T follicular helper cell (primary cell): ENCODE data around the gene TRIM61.
"Not testable (repeated sequence)": the region's sequence is repeated elsewhere in the genome, so short reads cannot be mapped to it uniquely, and the experiment has no call there.

Experiments used
- DNase-seq: peaks from one replicate; pipeline ENCODE4 v3.0.0-alpha.2; 2020; ENCODE audit warnings: low read depth
- total RNA-seq, 2 experiments: gene quantifications; one replicate each; lab custom pipeline; 2026; lab: John Stamatoyannopoulos, UW

The TRIM61 gene
- 2.8 to 3.2 reads per million in 2 experiments for total RNA-seq

DNA sequence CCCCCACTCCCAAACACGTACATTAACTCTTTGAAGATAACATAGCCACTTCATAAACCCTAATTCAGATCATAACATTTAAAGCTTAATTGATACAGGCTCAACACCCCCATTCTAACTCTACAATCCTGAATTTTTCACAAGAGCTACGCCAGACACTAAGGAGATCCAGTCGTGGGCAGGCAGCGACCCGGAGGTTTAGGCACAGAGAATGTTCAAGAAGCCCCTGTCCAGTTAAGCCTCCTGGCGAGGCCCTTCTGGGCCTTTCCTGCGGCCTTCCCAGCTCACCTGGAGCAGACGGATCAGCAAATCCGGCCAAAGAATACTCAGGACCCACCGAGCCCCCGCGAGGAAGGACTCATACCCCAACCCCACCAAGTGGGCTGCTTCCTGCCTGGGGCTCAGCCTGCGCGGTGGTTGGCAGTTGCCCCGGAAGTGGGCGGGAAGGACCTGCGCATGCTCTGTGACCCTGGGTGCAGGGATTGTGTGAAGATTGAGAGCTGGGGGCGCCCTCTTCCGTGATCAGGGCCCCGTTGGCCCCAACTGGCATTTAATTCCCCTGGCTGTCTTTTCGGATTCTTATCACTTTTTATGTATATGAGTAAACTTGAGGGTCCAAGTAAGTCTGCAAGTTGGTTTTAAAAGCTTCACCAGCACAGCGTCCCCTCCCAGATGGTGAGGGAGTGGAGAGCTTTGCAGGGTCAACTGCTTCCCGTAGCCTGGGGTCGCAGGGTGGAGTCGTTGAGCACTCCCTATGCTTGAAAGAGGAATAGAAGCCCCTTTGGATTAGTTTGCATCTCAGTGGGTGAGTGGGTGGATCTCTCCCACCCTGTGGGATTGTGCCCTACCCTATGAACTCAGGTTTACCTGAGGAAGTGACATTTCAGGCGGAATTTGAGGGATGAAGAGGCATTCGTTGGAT is at the start of gene TRIM61:
Gene TRIM61, minus strand, starts transcription at position 415 of the 922 bp plus-strand sequence. CDS start 7,655 bp downstream, outside the sequence.
- DNase-seq = peak; percentile 1

DNA sequence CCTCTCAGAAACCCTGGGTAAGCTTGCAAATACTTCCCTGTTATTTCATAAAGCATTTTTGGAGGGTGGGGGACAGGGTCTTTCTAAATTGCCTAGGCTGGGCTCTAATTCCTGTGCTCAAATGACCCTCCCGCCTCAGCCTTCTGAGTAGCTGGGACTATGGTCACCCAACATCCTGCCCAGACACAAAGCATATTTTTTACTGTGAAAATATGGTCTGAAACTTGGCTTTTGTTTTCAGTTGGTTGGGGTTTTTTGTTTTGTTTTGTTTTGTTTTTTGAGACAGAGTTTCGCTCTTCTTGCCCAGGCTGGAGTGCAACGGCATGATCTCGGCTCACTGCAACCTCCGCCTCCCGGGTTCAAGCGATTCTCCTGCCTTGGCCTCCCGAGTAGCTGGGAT is 48.3 kb upstream of the TRIM61 start:
- DNase-seq = not testable (repeated sequence)

DNA sequence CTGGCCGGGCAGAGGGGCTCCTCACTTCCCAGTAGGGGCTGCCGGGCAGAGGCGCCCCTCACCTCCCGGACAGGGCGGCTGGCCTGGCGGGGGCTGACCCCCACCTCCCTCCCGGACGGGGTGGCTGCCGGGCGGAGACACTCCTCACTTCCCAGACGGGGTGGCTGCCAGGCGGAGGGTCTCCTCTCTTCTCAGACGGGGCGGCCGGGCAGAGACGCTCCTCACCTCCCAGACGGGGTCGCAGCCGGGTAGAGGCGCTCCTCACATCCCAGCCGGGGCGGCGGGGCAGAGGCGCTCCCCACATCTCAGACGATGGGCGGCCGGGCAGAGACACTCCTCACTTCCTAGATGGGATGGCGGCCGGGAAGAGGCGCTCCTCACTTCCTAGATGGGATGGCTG is 42.5 kb upstream of the TRIM61 start:
- DNase-seq = not testable (repeated sequence)

DNA sequence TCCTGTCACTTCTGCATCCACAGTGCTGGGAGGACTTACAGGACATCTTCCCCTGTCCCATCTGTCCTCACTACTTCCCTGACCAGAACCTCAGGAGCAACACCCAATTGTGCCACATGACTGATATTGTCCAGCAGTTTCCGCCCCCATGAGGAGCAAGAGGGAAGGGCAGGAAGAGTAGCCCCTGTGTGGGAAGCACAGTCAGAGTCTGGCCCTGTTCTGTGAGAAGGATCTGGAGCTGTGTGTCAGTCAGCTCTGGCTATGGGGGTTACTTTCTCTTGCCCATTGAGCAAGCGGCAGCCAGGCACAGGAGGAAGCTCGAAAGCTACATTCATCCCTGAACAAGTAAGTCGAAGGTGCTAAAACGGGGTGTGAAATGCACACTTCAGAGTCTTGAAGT is 39.5 kb upstream of the TRIM61 start:
- DNase-seq = no peak

DNA sequence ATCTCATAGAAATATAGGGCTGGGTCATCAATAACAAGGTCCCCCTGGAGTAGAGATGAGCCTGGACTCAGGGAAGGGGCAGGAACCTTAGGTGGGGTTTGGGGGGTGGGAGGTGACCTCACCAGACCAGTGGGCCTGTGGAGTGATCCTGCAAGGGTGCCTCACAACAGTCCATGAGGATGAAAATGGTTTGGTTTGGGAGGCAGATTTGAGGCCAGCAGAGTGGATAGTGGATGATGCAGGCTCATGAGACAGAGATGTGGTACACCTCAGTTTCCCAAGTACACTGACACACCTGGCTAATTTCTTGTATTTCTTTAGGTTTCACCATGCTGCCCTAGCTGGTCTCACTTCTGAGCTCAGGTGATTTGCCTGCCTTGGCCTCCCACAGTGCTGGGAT is 36.2 kb upstream of the TRIM61 start:
- DNase-seq = no peak

DNA sequence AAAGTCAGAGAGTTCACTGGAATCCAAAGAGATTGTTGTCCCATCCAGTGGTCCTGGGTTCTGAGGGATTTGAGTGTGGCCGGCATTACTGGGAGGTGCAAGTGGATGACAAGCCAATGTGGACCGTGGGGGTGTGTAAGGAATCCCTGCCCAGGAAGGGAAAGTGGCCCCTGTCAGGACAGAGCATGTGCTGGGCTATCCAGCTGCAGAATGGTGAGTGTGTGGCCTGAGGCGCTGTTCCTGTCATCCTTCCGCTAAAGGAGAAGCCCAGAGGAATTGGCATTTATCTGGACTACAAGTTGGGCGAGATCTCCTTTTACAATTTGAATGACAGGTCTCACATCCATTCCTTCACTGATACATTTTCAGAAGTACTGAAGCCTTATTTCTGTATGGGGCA is 33.9 kb upstream of the TRIM61 start:
- no peak for DNase-seq

DNA sequence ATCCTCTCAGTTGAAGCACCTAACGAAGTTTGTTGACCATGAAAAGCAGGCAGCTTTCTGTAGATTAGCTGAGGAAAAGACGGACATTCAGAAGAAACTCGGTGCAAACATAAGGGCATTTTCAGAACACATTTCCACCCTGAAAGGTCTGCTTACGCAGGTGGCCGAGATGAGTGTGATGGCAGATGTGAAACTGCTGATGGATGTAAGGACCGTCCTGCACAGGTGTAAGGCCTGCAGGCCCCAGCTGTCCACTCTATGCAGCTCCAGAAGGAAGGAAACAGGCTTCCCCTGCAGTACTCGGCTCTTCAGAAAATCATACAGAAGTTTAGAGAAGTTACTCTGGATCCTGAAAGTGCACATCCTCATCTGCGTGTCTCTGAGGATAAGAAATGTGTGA is 33.5 kb upstream of the TRIM61 start:
- DNase-seq = no peak

DNA sequence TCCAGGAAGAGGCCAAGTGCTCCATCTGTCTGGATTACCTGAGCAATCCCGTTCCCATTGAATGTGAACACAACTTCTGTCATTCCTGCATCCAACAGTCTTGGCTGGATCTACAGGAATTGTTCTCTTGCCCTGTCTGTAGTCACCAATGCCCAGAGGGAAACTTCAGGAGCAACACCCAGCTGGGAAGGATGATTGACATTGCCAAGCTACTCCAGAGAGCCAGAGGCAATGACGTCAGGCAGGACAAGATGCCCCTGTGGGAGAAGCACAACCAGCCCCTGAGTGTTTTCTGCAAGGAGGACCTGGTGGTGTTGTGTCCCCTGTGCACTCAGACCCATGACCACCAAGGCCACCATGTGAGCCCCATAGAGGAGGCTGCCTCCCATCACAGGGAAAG is 33.0 kb upstream of the TRIM61 start:
- DNase-seq = no peak

DNA sequence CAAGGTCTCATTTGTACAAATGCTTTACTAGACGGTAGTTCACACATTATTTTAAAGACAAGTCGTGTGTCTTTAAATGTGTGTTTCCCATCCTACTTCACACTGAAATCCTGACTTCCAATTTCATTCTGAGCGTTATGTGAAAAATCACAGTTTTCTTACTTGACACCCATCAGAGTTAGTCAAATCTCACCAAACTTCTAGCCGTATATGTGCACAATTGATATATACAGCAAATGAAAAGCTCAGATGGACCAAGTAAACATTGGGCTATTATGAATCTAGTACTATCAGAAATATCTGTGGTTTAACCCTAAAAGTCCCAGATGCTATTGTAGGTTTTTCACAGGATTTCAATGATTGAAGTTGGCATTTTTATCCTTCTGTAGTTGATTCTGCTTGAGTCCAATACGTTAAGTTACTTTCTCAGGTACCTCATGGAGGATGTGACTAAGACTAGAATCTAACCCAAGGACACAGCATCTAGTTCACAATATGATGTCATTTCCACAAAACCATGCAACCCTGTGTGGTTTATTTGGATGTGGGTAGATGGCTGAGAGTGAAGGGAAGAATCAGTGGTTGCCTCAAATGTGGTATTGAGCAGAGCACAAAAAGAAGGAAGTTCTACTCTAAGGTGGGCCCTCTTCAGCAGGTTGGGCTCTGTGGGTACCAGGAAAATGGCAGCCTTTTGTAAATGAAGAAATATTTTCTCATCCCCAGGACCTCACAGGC is 32.2 kb upstream of the TRIM61 start:
- no peak for DNase-seq

DNA sequence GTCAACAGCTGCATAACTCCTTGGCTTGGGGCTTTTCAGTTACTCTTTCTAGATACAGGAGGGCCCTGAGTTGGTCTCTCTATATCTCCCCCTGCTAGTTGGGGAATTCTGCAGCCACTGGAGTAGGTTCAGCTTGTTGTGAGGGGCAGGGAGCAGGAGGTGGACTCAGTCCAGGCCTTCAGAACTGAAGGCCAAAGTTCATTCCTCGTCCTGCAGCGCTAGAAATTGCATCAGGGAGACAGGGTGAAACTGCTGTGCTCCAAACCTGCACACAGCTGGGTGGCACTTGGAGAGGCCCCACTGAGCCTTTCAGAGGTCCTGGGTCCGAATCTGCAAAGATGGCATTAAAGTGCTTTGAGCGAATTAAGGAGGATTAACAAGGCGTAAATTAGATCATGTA is 29.4 kb upstream of the TRIM61 start:
- no peak for DNase-seq

DNA sequence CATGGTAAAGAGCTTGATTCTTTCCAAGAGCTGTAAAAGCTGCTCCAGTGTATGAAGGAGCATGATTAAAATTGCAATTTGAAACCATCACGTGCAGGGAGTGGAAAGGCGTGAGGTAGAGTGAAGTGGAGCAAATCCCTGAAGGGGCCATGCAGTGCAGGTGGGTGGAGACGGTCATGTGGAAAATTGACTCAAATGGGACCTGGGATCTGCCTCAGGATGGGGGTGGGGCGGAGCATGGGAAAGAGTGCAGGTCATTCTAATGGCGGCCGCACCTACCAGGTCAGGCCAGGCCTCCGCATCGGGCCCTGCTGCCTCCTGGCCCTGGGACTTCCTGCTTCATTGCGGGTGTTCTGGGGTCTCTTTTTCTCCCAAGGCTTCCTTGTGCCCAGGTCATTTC is 29.0 kb upstream of the TRIM61 start:
- DNase-seq = no peak

DNA sequence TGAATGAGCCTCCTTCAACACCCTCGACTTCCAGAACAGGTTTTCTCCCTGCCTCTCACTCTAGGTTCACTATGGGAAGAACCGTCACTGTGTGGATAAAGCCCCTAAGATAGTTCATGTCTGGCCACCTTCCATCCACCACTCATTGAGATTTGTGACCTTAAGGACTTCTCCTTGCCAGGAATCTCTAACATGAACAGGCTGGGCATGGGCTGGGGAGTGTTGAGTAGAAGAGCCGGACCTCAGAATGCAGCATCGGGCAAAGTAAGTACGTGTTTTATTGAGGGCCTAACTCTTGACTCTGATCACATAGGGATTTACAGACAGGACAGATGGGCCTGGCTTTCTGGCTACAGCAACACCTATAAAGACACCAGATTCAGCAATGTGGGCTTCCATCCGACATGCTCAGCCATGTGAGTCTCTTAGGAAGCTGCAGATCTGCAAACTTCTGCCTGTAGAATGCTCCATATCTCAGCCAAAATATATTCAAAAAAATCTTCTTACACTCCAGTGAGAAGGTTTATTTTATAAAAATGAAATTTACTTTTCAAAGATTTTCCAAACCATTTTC is 28.0 kb upstream of the TRIM61 start:
- DNase-seq = no peak

DNA sequence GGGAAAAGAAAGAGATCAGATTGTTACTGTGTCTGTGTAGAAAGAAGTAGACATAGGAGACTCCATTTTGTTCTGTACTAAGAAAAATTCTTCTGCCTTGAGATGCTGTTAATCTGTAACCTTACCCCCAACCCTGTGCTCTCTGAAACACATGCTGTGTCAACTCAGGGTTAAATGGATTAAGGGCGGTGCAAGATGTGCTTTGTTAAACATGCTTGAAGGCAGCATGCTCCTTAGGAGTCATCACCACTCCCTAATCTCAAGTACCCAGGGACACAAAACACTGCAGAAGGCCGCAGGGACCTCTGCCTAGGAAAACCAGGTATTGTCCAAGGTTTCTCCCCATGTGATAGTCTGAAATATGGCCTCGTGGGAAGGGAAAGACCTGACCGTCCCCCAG is 24.5 kb upstream of the TRIM61 start:
- not testable (repeated sequence) for DNase-seq

DNA sequence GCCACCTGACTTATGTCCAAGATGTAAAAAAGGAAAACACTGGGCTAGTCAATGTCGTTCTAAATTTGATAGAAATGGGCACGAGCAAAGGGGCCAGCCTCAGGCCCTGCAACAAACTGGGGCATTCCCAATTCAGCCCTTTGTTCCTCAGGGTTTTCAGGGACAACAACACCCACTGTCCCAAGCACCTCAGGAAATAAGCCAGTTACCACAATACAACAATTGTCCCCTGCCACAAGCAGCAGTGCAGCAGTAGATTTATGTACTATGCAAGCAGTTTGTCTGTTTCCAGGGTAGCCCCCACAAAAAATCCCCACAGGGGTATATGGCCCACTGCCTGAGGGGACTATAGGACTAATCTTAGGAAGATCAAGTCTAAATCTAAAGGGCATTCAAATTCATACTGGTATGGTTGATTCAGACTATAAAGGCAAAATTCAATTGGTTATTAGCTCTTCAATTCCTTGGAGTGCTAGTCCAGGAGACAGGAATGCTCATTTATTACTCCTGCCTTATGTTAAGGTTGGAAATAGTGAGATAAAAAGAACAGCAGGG is 21.1 kb upstream of the TRIM61 start:
- DNase-seq = not testable (repeated sequence)

DNA sequence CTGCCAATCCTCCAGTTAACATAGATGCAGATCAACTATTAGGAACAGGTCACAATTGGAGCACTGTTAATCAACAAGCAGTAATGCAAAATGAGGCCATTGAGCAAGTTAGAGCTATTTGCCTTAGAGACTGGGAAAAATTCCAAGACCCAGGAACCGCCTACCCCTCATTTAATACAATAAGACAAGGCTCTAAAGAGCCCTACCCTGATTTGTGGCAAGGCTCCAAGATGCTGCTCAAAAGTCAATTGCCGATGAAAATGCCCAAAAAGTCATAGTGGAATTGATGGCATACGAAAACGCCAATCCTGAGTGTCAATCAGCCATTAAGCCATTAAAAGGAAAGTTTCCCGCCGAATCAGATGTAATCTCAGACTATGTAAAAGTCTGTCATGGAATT is 20.5 kb upstream of the TRIM61 start:
- DNase-seq = no peak

DNA sequence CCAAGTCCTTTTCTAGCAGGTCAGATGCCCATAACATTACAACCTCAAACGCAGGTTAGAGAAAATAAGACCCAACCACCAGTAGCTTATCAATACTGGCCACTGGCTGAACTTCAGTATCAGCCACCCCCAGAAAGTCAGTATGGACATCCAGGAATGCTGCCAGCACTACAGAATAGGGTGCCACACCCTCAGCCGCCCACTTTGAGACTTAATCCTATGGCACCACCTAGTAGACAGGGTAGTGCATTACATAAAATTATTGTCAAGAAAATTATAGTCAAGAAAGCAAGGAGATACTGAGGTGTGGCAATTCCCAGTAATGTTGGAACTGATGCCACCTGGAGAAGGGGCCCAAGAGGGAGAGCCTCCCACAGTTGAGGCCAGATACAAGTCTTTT is 19.9 kb upstream of the TRIM61 start:
- DNase-seq = no peak

DNA sequence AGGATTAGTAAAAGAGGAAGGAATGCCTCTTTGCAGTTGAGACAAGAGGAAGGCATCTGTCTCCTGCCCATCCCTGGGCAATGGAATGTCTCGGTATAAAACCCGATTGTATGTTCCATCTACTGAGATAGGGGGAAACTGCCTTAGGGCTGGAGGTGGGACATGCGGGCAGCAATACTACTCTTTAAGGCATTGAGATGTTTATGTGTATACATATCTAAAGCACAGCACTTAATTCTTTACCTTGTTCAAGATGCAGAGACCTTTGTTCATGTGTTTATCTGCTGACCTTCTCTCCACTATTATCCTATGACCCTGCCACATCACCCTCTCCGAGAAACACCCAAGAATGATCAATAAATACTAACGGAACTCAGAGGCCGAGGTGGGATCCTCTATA is 18.7 kb upstream of the TRIM61 start:
- DNase-seq = not testable (repeated sequence)

DNA sequence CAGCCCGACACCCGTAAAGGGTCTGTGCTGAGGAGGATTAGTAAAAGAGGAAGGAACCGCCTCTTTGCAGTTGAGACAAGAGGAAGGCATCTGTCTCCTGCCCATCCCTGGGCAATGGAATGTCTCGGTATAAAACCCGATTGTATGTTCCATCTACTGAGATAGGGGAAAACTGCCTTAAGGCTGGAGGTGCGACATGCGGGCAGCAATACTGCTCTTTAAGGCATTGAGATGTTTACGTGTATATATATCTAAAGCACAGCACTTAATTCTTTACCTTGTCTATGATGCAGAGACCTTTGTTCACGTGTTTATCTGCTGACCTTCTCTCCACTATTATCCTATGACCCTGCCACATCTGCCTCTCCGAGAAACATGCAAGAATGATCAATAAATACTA is 13.3 kb upstream of the TRIM61 start:
- not testable (repeated sequence) for DNase-seq

DNA sequence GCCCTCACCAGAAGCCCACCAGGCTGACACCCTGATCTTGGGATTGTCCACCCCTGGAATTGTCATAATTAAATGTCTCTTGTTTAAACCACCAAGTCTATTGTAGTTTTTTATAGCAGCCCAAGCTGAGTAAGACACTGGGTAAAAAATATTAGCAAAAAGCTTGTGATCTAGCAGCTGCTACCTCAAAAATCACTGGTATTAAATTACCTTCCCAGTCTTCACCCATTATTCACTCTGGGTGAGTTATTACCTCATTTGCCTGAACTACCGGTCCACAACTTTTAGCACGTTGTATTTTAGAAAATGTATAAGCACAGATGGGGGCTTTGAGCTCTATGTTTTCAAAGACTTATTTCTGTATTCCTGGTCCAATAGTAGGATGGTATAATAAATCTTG is 12.0 kb upstream of the TRIM61 start:
- DNase-seq = no peak

DNA sequence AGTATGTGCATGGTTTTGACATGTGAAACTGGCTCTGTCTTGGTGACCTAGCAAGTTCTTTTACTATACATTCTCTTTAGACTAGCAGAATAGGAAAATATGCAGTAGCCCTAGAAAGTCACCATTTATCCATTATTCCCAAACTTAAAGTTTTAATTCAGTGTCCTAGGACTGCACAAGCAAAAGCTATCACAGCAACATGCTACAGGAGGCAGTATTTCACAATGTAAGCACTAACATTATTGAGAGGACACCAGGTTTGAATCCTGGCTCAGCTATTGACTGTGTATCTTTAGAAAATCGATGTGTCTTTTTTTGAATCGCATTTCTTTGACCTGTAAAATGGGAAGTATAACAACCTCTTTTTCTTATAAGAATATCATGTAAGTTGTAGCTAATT is 5.5 kb downstream of the TRIM61 start:
- not testable (repeated sequence) for DNase-seq

DNA sequence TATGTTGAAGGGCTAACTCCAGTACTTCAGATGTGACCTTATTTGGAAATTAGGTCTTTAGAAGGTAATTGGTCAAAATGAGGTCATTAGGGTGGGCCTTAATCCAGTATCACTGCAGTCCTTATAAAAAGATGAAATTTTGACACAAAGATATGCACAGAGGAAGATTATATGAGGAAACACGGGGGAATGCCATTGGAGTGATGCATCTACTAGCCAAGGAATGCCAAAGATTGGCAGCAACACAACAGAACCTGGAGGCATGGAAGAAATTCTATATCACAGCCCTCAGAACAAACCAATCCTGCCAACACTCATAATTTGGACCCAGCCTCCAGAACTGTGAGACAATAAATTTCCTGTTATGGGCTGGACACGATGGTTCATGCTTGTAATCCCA is 17.6 kb downstream of the TRIM61 start:
- DNase-seq = no peak

DNA sequence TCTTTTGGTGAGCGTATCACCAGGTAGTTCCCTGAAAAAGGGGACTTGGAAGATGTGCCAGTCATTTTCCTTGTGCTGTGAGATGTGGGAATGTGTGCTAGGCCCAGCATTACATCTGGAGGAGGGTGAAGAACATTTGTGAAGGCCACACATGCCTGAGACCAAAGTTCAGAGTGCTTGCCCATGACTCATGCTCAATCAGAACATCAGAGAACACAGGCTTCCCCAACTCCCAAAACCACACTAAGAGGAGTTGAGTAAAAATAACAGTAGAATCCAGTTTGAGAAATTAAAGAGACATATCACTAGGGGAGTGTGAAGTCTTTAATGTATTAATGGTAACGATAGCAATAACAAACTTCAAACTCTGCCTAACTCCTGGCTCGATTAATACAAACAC is 18.0 kb downstream of the TRIM61 start:
- not testable (repeated sequence) for DNase-seq
